Spleen (tissue), 7 donors: ENCODE results near the gene SOX14.

Experiments
- POLR2A ChIP-seq, 3 donors: fragments of 450-650 bp; IDR thresholded peaks; one replicate each; pipeline ENCODE4 v1.5.1; 2017; ENCODE audit warnings: antibody characterized with exemption in 3 of 3, mild to moderate bottlenecking in 1 of 3
- TF ChIP-seq, protein P1 (sequence below), 11 experiments: fragments of 200-600 bp in 7 of 11; fragments of 450-650 bp in 4 of 11; sonication (generic) in 4 of 11; IDR thresholded peaks in 8 of 11; conservative IDR thresholded peaks in 3 of 11; 1 replicate in 7 of 11; 2 replicates in 4 of 11; pipeline versions ENCODE4 v1.4.0 to v1.8.0; 2016 to 2021; ENCODE audit warnings: antibody characterized with exemption in 11 of 11, inconsistent platforms in 4 of 11, mild to moderate bottlenecking in 1 of 11
- donor health status: DM: no; HTN: no; CAD: no; lungs with moderate emphysema.
- donor health status: DM: no; HTN: no; CAD: no.
- donor health status: DM: no; HTN: no; CAD: no.

DNA sequence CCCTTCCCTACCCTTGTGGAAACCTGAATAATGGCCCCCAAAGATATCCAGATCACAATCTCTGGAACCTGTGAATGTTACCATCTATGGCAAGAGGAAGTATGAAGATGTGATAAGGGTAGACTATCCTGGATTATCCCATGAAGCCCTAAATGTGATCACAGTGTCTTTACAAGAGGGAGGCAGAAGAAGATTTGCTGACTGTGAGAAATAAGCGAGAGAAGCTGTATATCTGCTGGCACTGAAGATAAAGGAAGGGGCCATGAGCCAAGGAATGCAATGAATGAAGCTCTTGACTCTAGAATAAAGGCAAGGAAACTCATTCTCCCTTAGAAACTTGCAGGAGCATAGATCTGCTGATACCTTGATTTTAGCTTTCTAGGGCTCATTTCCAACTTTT lies 39.1 kb downstream of the SOX14 start:
- TF ChIP-seq, protein P1, sequence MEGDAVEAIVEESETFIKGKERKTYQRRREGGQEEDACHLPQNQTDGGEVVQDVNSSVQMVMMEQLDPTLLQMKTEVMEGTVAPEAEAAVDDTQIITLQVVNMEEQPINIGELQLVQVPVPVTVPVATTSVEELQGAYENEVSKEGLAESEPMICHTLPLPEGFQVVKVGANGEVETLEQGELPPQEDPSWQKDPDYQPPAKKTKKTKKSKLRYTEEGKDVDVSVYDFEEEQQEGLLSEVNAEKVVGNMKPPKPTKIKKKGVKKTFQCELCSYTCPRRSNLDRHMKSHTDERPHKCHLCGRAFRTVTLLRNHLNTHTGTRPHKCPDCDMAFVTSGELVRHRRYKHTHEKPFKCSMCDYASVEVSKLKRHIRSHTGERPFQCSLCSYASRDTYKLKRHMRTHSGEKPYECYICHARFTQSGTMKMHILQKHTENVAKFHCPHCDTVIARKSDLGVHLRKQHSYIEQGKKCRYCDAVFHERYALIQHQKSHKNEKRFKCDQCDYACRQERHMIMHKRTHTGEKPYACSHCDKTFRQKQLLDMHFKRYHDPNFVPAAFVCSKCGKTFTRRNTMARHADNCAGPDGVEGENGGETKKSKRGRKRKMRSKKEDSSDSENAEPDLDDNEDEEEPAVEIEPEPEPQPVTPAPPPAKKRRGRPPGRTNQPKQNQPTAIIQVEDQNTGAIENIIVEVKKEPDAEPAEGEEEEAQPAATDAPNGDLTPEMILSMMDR (IDR thresholded peaks at IDR 0.05 in 8 of 11, conservative IDR thresholded peaks at IDR 0.05 in 3 of 11): no peak
- no peak for TF ChIP-seq POLR2A (IDR thresholded peaks at IDR 0.05)
